ENCODE results near the gene CHST10.
"Not testable (repeated sequence)": the region's sequence is repeated elsewhere in the genome, so short reads cannot be mapped to it uniquely, and the experiment has no call there.

The CHST10 gene

GRCh38 chr2:100416935-100417710, at the start of gene CHST10:
TSS of gene CHST10 (minus strand) at chr2:100417668. CDS start at chr2:100406675, 10,993 bp downstream.
- DNase-seq (ENCODE audit: low read depth): no peak

- no peak for DNase-seq (ENCODE audit: low read depth)
Observed at GRCh38 chr2:100460904-100461530, 43.5 kb upstream of the CHST10 start.

GRCh38 chr2:100456357-100456756, 38.9 kb upstream of the CHST10 start:
- DNase-seq (ENCODE audit: low read depth): not testable (repeated sequence)

GRCh38 chr2:100453853-100454252, 36.4 kb upstream of the CHST10 start:
- no peak for DNase-seq (ENCODE audit: low read depth)

- no peak for DNase-seq (ENCODE audit: low read depth)
Observed at GRCh38 chr2:100451734-100452133, 34.3 kb upstream of the CHST10 start.

- DNase-seq (ENCODE audit: low read depth): no peak
Observed at GRCh38 chr2:100451092-100451491, 33.6 kb upstream of the CHST10 start.

GRCh38 chr2:100446696-100447095, 29.2 kb upstream of the CHST10 start:
- DNase-seq (ENCODE audit: low read depth): no peak

GRCh38 chr2:100437751-100438150, 20.3 kb upstream of the CHST10 start:
- DNase-seq (ENCODE audit: low read depth): no peak

GRCh38 chr2:100429726-100430125, 12.3 kb upstream of the CHST10 start:
- DNase-seq (ENCODE audit: low read depth): no peak

- no peak for DNase-seq (ENCODE audit: low read depth)
Observed at GRCh38 chr2:100427627-100428258, 10.3 kb upstream of the CHST10 start.

GRCh38 chr2:100427111-100427510, 9.6 kb upstream of the CHST10 start:
- DNase-seq (ENCODE audit: low read depth): no peak

- no peak for DNase-seq (ENCODE audit: low read depth)
Observed at GRCh38 chr2:100426384-100426720, 8.9 kb upstream of the CHST10 start.

GRCh38 chr2:100425573-100426383, 8.3 kb upstream of the CHST10 start:
- DNase-seq (ENCODE audit: low read depth): no peak

- DNase-seq (ENCODE audit: low read depth): no peak
Observed at GRCh38 chr2:100425107-100425506, 7.6 kb upstream of the CHST10 start.

- DNase-seq (ENCODE audit: low read depth): no peak
Observed at GRCh38 chr2:100424277-100424875, 6.9 kb upstream of the CHST10 start.

GRCh38 chr2:100423631-100424030, 6.2 kb upstream of the CHST10 start:
- no peak for DNase-seq (ENCODE audit: low read depth)

GRCh38 chr2:100422320-100423055, 5.0 kb upstream of the CHST10 start:
- DNase-seq (ENCODE audit: low read depth): no peak

GRCh38 chr2:100419915-100420314, 2.4 kb upstream of the CHST10 start:
- DNase-seq (ENCODE audit: low read depth): no peak

- DNase-seq (ENCODE audit: low read depth): no peak
Observed at GRCh38 chr2:100418406-100418962, 1.0 kb upstream of the CHST10 start.

- no peak for DNase-seq (ENCODE audit: low read depth)
Observed at GRCh38 chr2:100417711-100418124, 250 bp upstream of the CHST10 start.

GRCh38 chr2:100416397-100416934, 1.0 kb downstream of the CHST10 start:
- no peak for DNase-seq (ENCODE audit: low read depth)
